HepG2 (cell line): Measurements from ENCODE around the gene BTBD1. TPM values are rescaled to one million over a fixed set of nuclear protein-coding genes. Genes with fewer than 3 reads are reported as not detected.

ENCODE experiments used
- ATAC-seq: fragments of 200-7000 bp; cut with Tn5 transposase; 3 replicates; pipeline ENCODE4 v1.9.1; 2020; ENCODE audit warnings: mild to moderate bottlenecking, moderate library complexity
- BruUV-seq: library from RNA; stranded (reverse); fragments of 400-500 nt; replicated peaks from 2 replicates; lab custom pipeline; 2021; lab: Mats Ljungman, UMichigan
- CTCF ChIA-PET: fragments of 300-600 bp; formaldehyde crosslinking; extraction: SDS; loops from one replicate; lab custom pipeline; 2021; ENCODE audit warnings: low total read pairs, inconsistent platforms, low intra/inter-chr PET ratio; lab: Yijun Ruan, JAX
- POLR2A ChIA-PET: fragments of 350-600 bp; sonication (Branson Sonifier 250); formaldehyde crosslinking; loops from one replicate; lab custom pipeline; 2020; ENCODE audit warnings: antibody characterized with exemption, inconsistent platforms; lab: Yijun Ruan, JAX
- DNase-seq: peaks from one replicate; pipeline ENCODE4 v3.0.0-alpha.2; 2015; ENCODE audit warnings: low spot score
- FAIRE-seq: peaks from 3 replicates; lab custom pipeline; 2011; peaks lifted over from hg19 to GRCh38; lab: Jason Lieb, UNC
- H2AFZ ChIP-seq: one replicate; pipeline ENCODE4 v1.6.1; 2011; ENCODE audit warnings: low read length, inconsistent platforms
- H3K27ac ChIP-seq: fragments of 300-600 bp; 3 replicates; pipeline ENCODE4 v1.8.0; 2011; ENCODE audit warnings: mixed run types, mild to moderate bottlenecking, mixed read lengths, low read length, inconsistent platforms; ENCODE audit not compliant: insufficient read depth; ENCODE audit errors: extremely low read length
- H3K27me3 ChIP-seq, 2 experiments: fragments of 200-600 bp in 1 of 2; 2 replicates in 1 of 2; 3 replicates in 1 of 2; pipeline versions ENCODE4 v1.6.0 to v1.8.0; 2011; ENCODE audit warnings: low read length in 2 of 2, mild to moderate bottlenecking in 2 of 2, moderate library complexity in 2 of 2, inconsistent platforms in 1 of 2; ENCODE audit not compliant: insufficient read depth in 2 of 2, control insufficient read depth in 1 of 2
- H3K36me3 ChIP-seq, 2 experiments: fragments of 200-600 bp in 1 of 2; replicated peaks in 1 of 2; 2 replicates in 1 of 2; 3 replicates in 1 of 2; pipeline versions ENCODE4 v1.5.1 to v1.8.0; 2011; ENCODE audit warnings: low read length in 2 of 2, inconsistent platforms in 1 of 2; ENCODE audit not compliant: insufficient read depth in 2 of 2, control insufficient read depth in 1 of 2
- H3K4me1 ChIP-seq: 2 replicates; pipeline ENCODE4 v1.5.1; 2012; ENCODE audit warnings: low read length, inconsistent platforms; ENCODE audit not compliant: insufficient read depth
- H3K4me2 ChIP-seq: 2 replicates; pipeline ENCODE4 v1.6.0; 2011; ENCODE audit warnings: low read depth, low read length, inconsistent platforms
- H3K4me3 ChIP-seq, 3 experiments: fragments of 200-600 bp in 1 of 3; sonication (generic), shearing (Covaris generic) in 1 of 3; replicated peaks in 1 of 3; 2 replicates each; pipeline ENCODE4 v1.5.1; 2011 to 2016; ENCODE audit warnings: low read length in 3 of 3, inconsistent platforms in 2 of 3, low read depth in 2 of 3, mild to moderate bottlenecking in 2 of 3, control low read depth in 1 of 3, mixed read lengths in 1 of 3; ENCODE audit not compliant: insufficient read depth in 1 of 3
- H3K79me2 ChIP-seq: one replicate; pipeline ENCODE4 v1.6.1; 2011; ENCODE audit warnings: low read length, inconsistent platforms; ENCODE audit not compliant: insufficient read depth
- H3K9ac ChIP-seq: 2 replicates; pipeline ENCODE4 v1.6.0; 2011; ENCODE audit warnings: mild to moderate bottlenecking, low read depth, low read length, inconsistent platforms; ENCODE audit not compliant: insufficient read depth
- H3K9me3 ChIP-seq: 2 replicates; pipeline ENCODE4 v1.5.1; 2012; ENCODE audit warnings: mild to moderate bottlenecking, low read length
- H4K20me1 ChIP-seq: 2 replicates; pipeline ENCODE4 v1.6.0; 2011; ENCODE audit warnings: inconsistent platforms, mild to moderate bottlenecking, low read length, moderate library complexity; ENCODE audit not compliant: insufficient read depth
- AHR ChIP-seq: IDR thresholded peaks from 2 replicates; pipeline ENCODE4 v1.6.1; 2018; ENCODE audit warnings: missing genetic modification reagents, missing compliant biosample characterization
- CREM ChIP-seq, 2 experiments: sonication (generic) in 1 of 2; formaldehyde crosslinking in 1 of 2; IDR thresholded peaks; 2 replicates each; pipeline versions ENCODE4 v1.4.0 to v1.6.1; 2016 to 2020; ENCODE audit warnings: antibody characterized with exemption in 1 of 2, mild to moderate bottlenecking in 1 of 2, missing genetic modification reagents in 1 of 2
- KLF12 ChIP-seq: sonication (generic); formaldehyde crosslinking; IDR thresholded peaks from 2 replicates; pipeline ENCODE4 v1.4.0; 2020; ENCODE audit warnings: missing genetic modification reagents, borderline replicate concordance
- MED8 ChIP-seq: sonication (generic); formaldehyde crosslinking; IDR thresholded peaks from 2 replicates; pipeline ENCODE4 v1.8.1; 2023; ENCODE audit warnings: mild to moderate bottlenecking, missing genetic modification reagents; ENCODE audit not compliant: insufficient replicate concordance
- PRDM4 ChIP-seq: sonication (generic); formaldehyde crosslinking; IDR thresholded peaks from 2 replicates; pipeline ENCODE4 v1.9.0; 2021; ENCODE audit warnings: missing genetic modification reagents, borderline replicate concordance
- RAD21 ChIP-seq: fragments of 450-650 bp; formaldehyde crosslinking; IDR thresholded peaks from 2 replicates; pipeline ENCODE4 v1.5.0; 2020; ENCODE audit warnings: mild to moderate bottlenecking
- RNF2 ChIP-seq: fragments of 450-650 bp; conservative IDR thresholded peaks from 2 replicates; pipeline ENCODE4 v1.6.1; 2016; ENCODE audit warnings: low read depth
- SMYD3 ChIP-seq: sonication (generic); formaldehyde crosslinking; IDR thresholded peaks from 2 replicates; pipeline ENCODE4 v1.8.1; 2023; ENCODE audit warnings: mild to moderate bottlenecking, missing genetic modification reagents
- ZC3H13 ChIP-seq: sonication (generic); formaldehyde crosslinking; IDR thresholded peaks from 2 replicates; pipeline ENCODE4 v1.8.1; 2023; ENCODE audit warnings: mild to moderate bottlenecking, missing genetic modification reagents, moderate library complexity
- ZMYM4 ChIP-seq: sonication (generic); formaldehyde crosslinking; IDR thresholded peaks from 2 replicates; pipeline ENCODE4 v1.8.1; 2023; ENCODE audit warnings: mild to moderate bottlenecking, missing genetic modification reagents
- ZNF510 ChIP-seq: sonication (generic); formaldehyde crosslinking; IDR thresholded peaks from 2 replicates; pipeline ENCODE4 v1.4.0; 2020; ENCODE audit warnings: low read depth, mild to moderate bottlenecking, missing genetic modification reagents
- ZNF703 ChIP-seq: sonication (generic); formaldehyde crosslinking; IDR thresholded peaks from 2 replicates; pipeline ENCODE4 v1.5.1; 2020; ENCODE audit warnings: missing genetic modification reagents, mild to moderate bottlenecking, moderate library complexity, borderline replicate concordance
- ZNF710 ChIP-seq: sonication (generic); formaldehyde crosslinking; IDR thresholded peaks from 2 replicates; pipeline ENCODE4 v1.5.0; 2020; ENCODE audit warnings: mild to moderate bottlenecking, missing genetic modification reagents, borderline replicate concordance
- ZSCAN12 ChIP-seq: sonication (generic); formaldehyde crosslinking; IDR thresholded peaks from 2 replicates; pipeline ENCODE4 v1.9.0; 2021; ENCODE audit warnings: mild to moderate bottlenecking, missing genetic modification reagents
- WGBS: methylation state at CpG from one replicate; pipeline ENCODE4 v1.1.6; 2017; ENCODE audit warnings: low lambda C conversion rate; 5-methylcytosine and 5-hydroxymethylcytosine counted together
- in situ Hi-C: cut with HindIII; loops from 2 replicates; pipeline ENCODE4 v1.10.0; 2017; ENCODE audit warnings: low pct_unique_long_range_greater_than_20kb; ENCODE audit not compliant: extremely low pct_ligation_motif_present
- intact Hi-C: fragments of 100-400 bp; cut with micrococcal nuclease; formaldehyde crosslinking; loops from one replicate; pipeline ENCODE4 v1.10.0; 2022; ENCODE audit not compliant: unreplicated experiment
- polyA plus RNA-seq, 8 experiments: library from polyadenylated mRNA; depleted of rRNA in 3 of 8; stranded (reverse) in 7 of 8; unstranded in 1 of 8; fragments of >200 nt; fragmentation: Illumina TruSeq in 4 of 8; extraction: Trizol in 4 of 8; gene quantifications; 2 replicates each; pipeline versions ENCODE4 v1.2.1 to v1.2.3, GENCODE V29; 2011 to 2016; ENCODE audit warnings: low read depth in 4 of 8, missing spikeins in 1 of 8, mixed read lengths in 1 of 8; ENCODE audit not compliant: insufficient read depth in 1 of 8
- total RNA-seq, 5 experiments: library from RNA; depleted of rRNA; stranded (reverse); fragments of >200 nt; fragmentation: Illumina TruSeq; extraction: Trizol; gene quantifications; 2 replicates each; pipeline ENCODE4 v1.2.3, GENCODE V29; 2016; ENCODE audit warnings: low read depth in 1 of 5

Gene BTBD1
- total and polyA plus RNA-seq, 2 of the 13 experiments (the other 11 are each of a cell fraction or from before 2014, with no cell fraction given), result 32.1 to 53.9 TPM

DNA sequence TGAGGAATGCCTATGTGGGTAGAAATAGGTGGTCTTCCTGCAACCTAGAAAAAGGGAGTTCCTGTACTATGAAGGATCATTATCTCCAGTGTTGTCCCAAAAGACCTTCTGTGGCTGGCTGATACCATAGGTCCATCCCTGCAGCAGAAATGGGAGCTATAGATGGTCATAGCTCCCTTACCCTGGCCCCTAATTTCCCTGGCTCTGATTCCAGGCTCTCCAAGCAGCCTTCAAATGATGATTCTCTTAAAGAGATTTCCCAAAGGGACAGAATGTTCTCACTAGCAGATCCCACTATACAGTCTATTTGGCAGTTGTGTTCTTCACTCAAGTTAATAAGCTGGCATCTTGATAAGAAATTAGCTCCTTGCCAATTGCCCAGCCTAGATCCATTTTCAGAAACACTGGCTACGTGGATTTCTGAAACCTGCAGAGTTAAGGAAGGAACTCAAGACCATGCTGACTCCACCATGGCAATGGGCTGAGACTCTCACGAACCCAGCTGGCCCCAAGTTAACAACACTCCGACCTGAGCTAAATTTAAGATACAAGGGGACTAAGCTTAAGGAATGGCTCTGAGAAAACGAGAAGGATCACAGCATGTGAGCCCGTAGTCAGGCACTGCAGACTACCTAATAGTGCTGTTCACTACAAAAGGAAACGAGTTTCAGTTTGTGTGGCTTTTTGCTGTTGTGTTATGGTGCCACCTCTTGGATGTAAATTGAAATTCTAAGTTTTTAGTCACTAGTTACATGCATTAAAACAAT, 67.0 kb downstream of the BTBD1 start (continued):
- TF ChIP-seq ZNF710 (CRISPR knock-in tag) (no peak), ZSCAN12 (CRISPR knock-in tag) (no peak), ZNF510 (CRISPR knock-in tag) (no peak), RAD21 (CRISPR knock-in tag) (peak; percentile 47; the same call in 1 of the 2 replicates), CREM (IDR thresholded peaks at IDR 0.05) (no peak), CREM (CRISPR knock-in tag; IDR thresholded peaks at IDR 0.05) (no peak), ZC3H13 (CRISPR knock-in tag) (no peak), SMYD3 (CRISPR knock-in tag) (no peak)

DNA sequence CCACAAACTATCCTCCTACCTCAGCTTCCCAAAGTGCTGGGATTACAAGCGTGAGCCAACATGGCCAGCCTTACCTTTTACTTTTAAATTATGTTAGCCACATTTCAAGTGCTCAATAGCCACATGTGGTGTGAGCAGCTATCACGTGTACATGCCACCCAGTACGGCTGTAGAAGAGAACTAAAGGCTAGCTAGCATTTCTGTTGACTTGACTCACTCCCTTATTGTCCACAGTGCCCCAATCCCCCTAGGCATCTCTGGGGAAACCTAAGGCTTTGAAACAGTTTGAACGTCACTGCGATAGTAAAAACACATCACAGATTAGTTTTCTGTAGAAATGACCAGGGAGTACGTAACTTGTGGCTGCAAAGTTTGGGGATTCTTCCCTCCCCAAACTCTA, 67.6 kb downstream of the BTBD1 start:
- H4K20me1 ChIP-seq, result no peaks in the 10 kb centered on the region
- intact Hi-C loops, result no loop called here
- no peaks in the 10 kb centered on the region for H3K4me1 ChIP-seq
- ATAC-seq (no peak), FAIRE-seq (no peak), DNase-seq (no peak)
- no TSS peak for BruUV-seq
- CTCF ChIA-PET, result interaction anchor here (1.9 kb wide), 1 partner anchor 150 kb away, joined by 17 read pairs; no protein-coding TSS in a partner anchor
- no peak overlapping the region for H3K4me2 ChIP-seq
- POLR2A ChIA-PET, result interaction anchor here (1.2 kb wide), 1 partner anchor 12 kb away, joined by 4 read pairs; the partner anchor contains the start of gene C15orf40
- in situ Hi-C loops, result no loop called here
- H3K9me3 ChIP-seq, result no peaks in the 10 kb centered on the region
- no peak overlapping the region for H2AFZ ChIP-seq
- over 99% methylated on average over 6 of the region's 6 CpGs for WGBS
- no peak overlapping the region for H3K27ac ChIP-seq
- no peaks in the 10 kb centered on the region; a peak in 1 of 5 replicates for H3K36me3 ChIP-seq
- H3K4me3 ChIP-seq, result no peak overlapping the region
- no peak overlapping the region for H3K9ac ChIP-seq
- H3K27me3 ChIP-seq, result no peaks in the 10 kb centered on the region
- H3K79me2 ChIP-seq, result no peaks in the 10 kb centered on the region
- TF ChIP-seq MED8 (CRISPR knock-in tag), result no peak
- no peak for TF ChIP-seq PRDM4 (CRISPR knock-in tag)
- TF ChIP-seq ZMYM4, result no peak
- no peak for TF ChIP-seq RNF2
- TF ChIP-seq ZNF703 (CRISPR knock-in tag), result no peak
- TF ChIP-seq AHR (CRISPR knock-in tag), result no peak
- no peak for TF ChIP-seq KLF12 (CRISPR knock-in tag)
